Aorta (tissue), 5 donors: ENCODE data around the gene SNRPB. TPM values are rescaled to one million over a fixed set of nuclear protein-coding genes. Genes with fewer than 3 reads are reported as not detected.

ENCODE experiments used
- ATAC-seq: fragments of 200-7000 bp; cut with Tn5 transposase; one replicate; pipeline ENCODE4 v1.9.1; 2022; ENCODE audit warnings: moderate library complexity; ENCODE audit not compliant: low FRiP score
- DNase-seq, 2 donors: peaks; one replicate each; pipeline ENCODE4 v3.0.0-alpha.2; 2020
- H3K27ac ChIP-seq, 2 donors: one replicate each; pipeline ENCODE4 v1.5.1; 2013; ENCODE audit warnings: low read length in 2 of 2, mild to moderate bottlenecking in 2 of 2, moderate library complexity in 2 of 2, control low read depth in 1 of 2, inconsistent platforms in 1 of 2, low read depth in 1 of 2
- H3K27me3 ChIP-seq, 2 donors: one replicate each; pipeline ENCODE4 v1.6.1; 2013; ENCODE audit warnings: control low read depth in 1 of 2, low read length in 1 of 2, mild to moderate bottlenecking in 1 of 2, moderate library complexity in 1 of 2; ENCODE audit not compliant: insufficient read depth in 2 of 2, control insufficient read depth in 1 of 2
- H3K36me3 ChIP-seq, 2 donors: one replicate each; pipeline ENCODE4 v1.6.1; 2013; ENCODE audit warnings: control low read depth in 1 of 2, low read length in 1 of 2, mild to moderate bottlenecking in 1 of 2; ENCODE audit not compliant: insufficient read depth in 2 of 2, control insufficient read depth in 1 of 2
- H3K4me1 ChIP-seq, 2 donors: one replicate each; pipeline ENCODE4 v1.6.1; 2013; ENCODE audit warnings: low read length in 2 of 2, control low read depth in 1 of 2, mild to moderate bottlenecking in 1 of 2, moderate library complexity in 1 of 2; ENCODE audit not compliant: insufficient read depth in 2 of 2, control insufficient read depth in 1 of 2
- H3K4me3 ChIP-seq, 2 donors: one replicate each; pipeline ENCODE4 v1.5.1; 2013; ENCODE audit warnings: low read length in 2 of 2, control low read depth in 1 of 2, mild to moderate bottlenecking in 1 of 2
- H3K9me3 ChIP-seq: one replicate; pipeline ENCODE4 v1.6.1; 2013; ENCODE audit warnings: mild to moderate bottlenecking, low read length; ENCODE audit not compliant: control insufficient read depth
- WGBS, 2 donors: extraction: QIAGEN DNeasy Blood & Tissue Kit; methylation state at CpG; one replicate each; pipeline ENCODE4 v1.1.7; 2013; 5-methylcytosine and 5-hydroxymethylcytosine counted together
- intact Hi-C, 2 donors: fragments of 100-400 bp; cut with DNase I; formaldehyde crosslinking; loops; one replicate each; pipeline versions ENCODE4 v1.14.2 to v1.15.0; 2022
- long read RNA-seq, 2 donors: library from polyadenylated mRNA; unstranded; transcript quantifications; one replicate each; pipeline ENCODE4 v2.0.0, GENCODE V29; 2020 to 2021
- polyA plus RNA-seq, 2 donors: library from polyadenylated mRNA; stranded (reverse); fragments of 200-250 nt; gene quantifications; one replicate each; pipeline ENCODE4 v1.2.3, GENCODE V29; 2013
- total RNA-seq, 2 donors: library from RNA; stranded (reverse); fragmentation: NEBNext Ultra II Directional; extraction: Animal tissue kit (Norgen Biotek cat#: 25700); gene quantifications; one replicate each; pipeline ENCODE4 v1.2.1, GENCODE V29; 2021
- donor health status: healthy with polysubstance abuse.
- donor health status: Bipolar disorder and iron deficiency.
- donor health status: DM: no; HTN: no; CAD: no.
- donor health status: DM: no; HTN: no; CAD: no.
- donor health status: DM: yes; HTN: yes; CAD: no.

Gene SNRPB
- 10 to 100 TPM; 84.2 to 89.8 TPM for total RNA-seq
- 100 to 1,000 TPM; 106 to 116 TPM for polyA plus RNA-seq
- long read RNA-seq, donor 1, transcript SNRPB-201 (7 exons, 1,154 nt), result major isoform, 109 of 158 reads
- long read RNA-seq, donor 1, transcript SNRPB-202 (7 exons, 1,008 nt), result minor isoform, 29 of 158 reads
- long read RNA-seq, donor 1, partial matches to known transcripts, result 11 of 158 reads
- long read RNA-seq, donor 1, other reads (novel, unspliced or antisense), result 9 of 158 reads
- long read RNA-seq, donor 2, transcript SNRPB-202 (7 exons, 1,008 nt), result minor isoform, 11 of 50 reads
- long read RNA-seq, donor 2, transcript SNRPB-201 (7 exons, 1,154 nt), result major isoform, 34 of 50 reads
- long read RNA-seq, donor 2, partial matches to known transcripts, result 3 of 50 reads
- long read RNA-seq, donor 2, other reads (novel, unspliced or antisense), result 2 of 50 reads

GRCh38 chr20:2470423-2471193 is at the start of gene SNRPB:
Gene SNRPB, minus strand, starts transcription at chr20:2470789. Its CDS starts 99 bp downstream, at chr20:2470690.
- 0 to 1% methylated on average over 53 of the region's 53 CpGs for WGBS, 2 donors
- peak within 1 kb of the TSS; percentile 64 to 98 for H3K27ac ChIP-seq
- intact Hi-C loops, result loop anchor here (5.0 to 10.0 kb wide), 3 partner anchors 37 to 1356 kb away; partner anchors contain the start of genes ZNF343 (in 2 of the 2), NOP56 (in 1 of the 2) and PSMF1 (in 1 of the 2)

GRCh38 chr20:2519115-2519809 is 48.7 kb upstream of the SNRPB start:
- Histone ChIP-seq H3K36me3 (no peaks in the 10 kb centered on the region), H3K4me1 (no peaks in the 10 kb centered on the region), H3K27me3 (no peaks in the 10 kb centered on the region), H3K27ac (no peak overlapping the region), H3K4me3 (no peak overlapping the region), H3K9me3 (no peaks in the 10 kb centered on the region)
- intact Hi-C loops, result loop anchor here in 1 of 2 donors (10.0 kb wide), 1 partner anchor 414 kb away; the partner anchor contains the start of gene STK35
- no peak for DNase-seq
- WGBS, 2 donors, result 89 to 91% methylated on average over 4 of the region's 4 CpGs
- ATAC-seq, result no peak

More at GRCh38 chr20:2470423-2471193, at the start of gene SNRPB:
- DNase-seq, result peak; percentile 98
- Histone ChIP-seq H3K4me3 (peak within 1 kb of the TSS; percentile 53 to 75), H3K9me3 (no peaks in the 10 kb centered on the region), H3K4me1 (no peaks in the 10 kb centered on the region), H3K36me3 (peaks cover 0 to 2% of the 10 kb centered on the region in 2 donors), H3K27me3 (no peaks in the 10 kb centered on the region)
- ATAC-seq, result peak; percentile 99

- H3K27ac ChIP-seq, result no peak overlapping the region
- no peak for DNase-seq
- no peaks in the 10 kb centered on the region for H3K27me3 ChIP-seq
- no peaks in the 10 kb centered on the region for H3K9me3 ChIP-seq
- no peak overlapping the region for H3K4me3 ChIP-seq
- H3K4me1 ChIP-seq, result no peaks in the 10 kb centered on the region
- no peak for ATAC-seq
- intact Hi-C loops, result loop anchor here in 1 of 2 donors (10.0 kb wide), 1 partner anchor 414 kb away; the partner anchor contains the start of gene STK35
- no peaks in the 10 kb centered on the region for H3K36me3 ChIP-seq
- 73 to 75% methylated on average over 4 of the region's 4 CpGs for WGBS, 2 donors
Measured at GRCh38 chr20:2518558-2518957, 48.0 kb upstream of the SNRPB start.

GRCh38 chr20:2518096-2518495 is 47.5 kb upstream of the SNRPB start:
- DNase-seq, result no peak
- intact Hi-C loops, result loop anchor here in 1 of 2 donors (10.0 kb wide), 1 partner anchor 413 kb away; the partner anchor contains the start of gene STK35

GRCh38 chr20:2516399-2516798 is 45.8 kb upstream of the SNRPB start:
- ATAC-seq, result no peak
- WGBS, 2 donors, result 81 to 88% methylated on average over 2 of the region's 2 CpGs
- no peak for DNase-seq
- intact Hi-C loops, result loop anchor here in 1 of 2 donors (10.0 kb wide), 1 partner anchor 412 kb away; the partner anchor contains the start of gene STK35
- no peaks in the 10 kb centered on the region for H3K4me1 ChIP-seq
- H3K9me3 ChIP-seq, result no peaks in the 10 kb centered on the region
- H3K27me3 ChIP-seq, result no peaks in the 10 kb centered on the region
- H3K27ac ChIP-seq, result no peak overlapping the region
- no peak overlapping the region for H3K4me3 ChIP-seq
- H3K36me3 ChIP-seq, result no peaks in the 10 kb centered on the region

More at GRCh38 chr20:2518096-2518495, 47.5 kb upstream of the SNRPB start:
- H3K36me3 ChIP-seq, result no peaks in the 10 kb centered on the region
- no peak for ATAC-seq
- no peak overlapping the region for H3K27ac ChIP-seq
- no peaks in the 10 kb centered on the region for H3K9me3 ChIP-seq
- H3K27me3 ChIP-seq, result no peaks in the 10 kb centered on the region
- H3K4me1 ChIP-seq, result no peaks in the 10 kb centered on the region
- 84 to 86% methylated on average over 10 of the region's 10 CpGs for WGBS, 2 donors
- H3K4me3 ChIP-seq, result no peak overlapping the region

GRCh38 chr20:2515203-2515602 is 44.6 kb upstream of the SNRPB start:
- Histone ChIP-seq H3K4me3 (no peak overlapping the region), H3K9me3 (no peaks in the 10 kb centered on the region), H3K27ac (no peak overlapping the region), H3K27me3 (no peaks in the 10 kb centered on the region), H3K4me1 (no peaks in the 10 kb centered on the region), H3K36me3 (no peaks in the 10 kb centered on the region)
- DNase-seq (no peak), ATAC-seq (no peak)
- intact Hi-C loops, result loop anchor here in 1 of 2 donors (10.0 kb wide), 1 partner anchor 410 kb away; the partner anchor contains the start of gene STK35
- WGBS, 2 donors, result 87 to 90% methylated on average over 1 of the region's 1 CpG

- no peaks in the 10 kb centered on the region for H3K36me3 ChIP-seq
- no peaks in the 10 kb centered on the region for H3K27me3 ChIP-seq
- no peak overlapping the region for H3K27ac ChIP-seq
- intact Hi-C loops, result loop anchor here (5.0 to 10.0 kb wide), 2 partner anchors 37 to 405 kb away; partner anchors contain the start of genes SNRPB (in 2 of the 2) and STK35 (in 1 of the 2)
- DNase-seq, result no peak
- peaks cover 0 to 4% of the 10 kb centered on the region in 2 donors for H3K4me1 ChIP-seq
- no peak overlapping the region for H3K4me3 ChIP-seq
- no peak for ATAC-seq
- H3K9me3 ChIP-seq, result no peaks in the 10 kb centered on the region
- 78 to 79% methylated on average over 3 of the region's 3 CpGs for WGBS, 2 donors
Measured at GRCh38 chr20:2509794-2510193, 39.2 kb upstream of the SNRPB start.

- Histone ChIP-seq H3K4me1 (peaks cover 0 to 4% of the 10 kb centered on the region in 2 donors), H3K4me3 (peak overlapping the region; percentile 64 to 88), H3K27me3 (no peaks in the 10 kb centered on the region), H3K27ac (peak overlapping the region in 1 of 2 donors; percentile 81), H3K9me3 (no peaks in the 10 kb centered on the region), H3K36me3 (no peaks in the 10 kb centered on the region)
- 24 to 30% methylated on average over 9 of the region's 9 CpGs for WGBS, 2 donors
- intact Hi-C loops, result loop anchor here (5.0 kb wide), 1 partner anchor 37 kb away; the partner anchor contains the start of gene SNRPB (in 2 of the 2)
- no peak for ATAC-seq
- DNase-seq, result no peak
Measured at GRCh38 chr20:2509468-2509781, 38.8 kb upstream of the SNRPB start.
